Measurements from ENCODE around the gene IL17RD.

The IL17RD gene

GRCh38 chr3:57158813-57159738 is 6.1 kb downstream of the IL17RD start:
- no peak for DNase-seq

- no peak for DNase-seq
These were observed 6.8 kb downstream of the IL17RD start for GRCh38 chr3:57158325-57158724.

GRCh38 chr3:57157545-57157944 is 7.6 kb downstream of the IL17RD start:
- no peak for DNase-seq

- no peak for DNase-seq
These were observed 9.9 kb downstream of the IL17RD start for GRCh38 chr3:57155310-57155643.

- DNase-seq, result no peak
These were observed 10.5 kb downstream of the IL17RD start for GRCh38 chr3:57154470-57155309.

- DNase-seq, result no peak
These were observed 12.7 kb downstream of the IL17RD start for GRCh38 chr3:57152151-57153143.

- DNase-seq, result no peak
These were observed 13.4 kb downstream of the IL17RD start for GRCh38 chr3:57151749-57152148.

GRCh38 chr3:57151021-57151449 is 14.1 kb downstream of the IL17RD start:
- no peak for DNase-seq

- no peak for DNase-seq
These were observed 15.0 kb downstream of the IL17RD start for GRCh38 chr3:57150113-57150581.

GRCh38 chr3:57147071-57147470 is 18.1 kb downstream of the IL17RD start:
- no peak for DNase-seq

- no peak for DNase-seq
These were observed 19.3 kb downstream of the IL17RD start for GRCh38 chr3:57145852-57146251.

GRCh38 chr3:57144952-57145351 is 20.2 kb downstream of the IL17RD start:
- DNase-seq, result no peak

- DNase-seq, result no peak
These were observed 21.2 kb downstream of the IL17RD start for GRCh38 chr3:57143886-57144459.

- DNase-seq, result no peak
These were observed 22.8 kb downstream of the IL17RD start for GRCh38 chr3:57142411-57142723.

- no peak for DNase-seq
These were observed 23.3 kb downstream of the IL17RD start for GRCh38 chr3:57141719-57142410.

GRCh38 chr3:57140894-57141293 is 24.3 kb downstream of the IL17RD start:
- no peak for DNase-seq

GRCh38 chr3:57135964-57136719 is 29.0 kb downstream of the IL17RD start:
- DNase-seq, result no peak

- DNase-seq, result no peak
These were observed 32.0 kb downstream of the IL17RD start for GRCh38 chr3:57133157-57133556.

- no peak for DNase-seq
These were observed 32.5 kb downstream of the IL17RD start for GRCh38 chr3:57132674-57133073.

- DNase-seq, result no peak
These were observed 34.0 kb downstream of the IL17RD start for GRCh38 chr3:57131210-57131588.
